Activated T-cell treated with anti-CD3 and anti-CD28 coated beads, Interleukin-2, amount 50 U/mL, for 24 hours (primary cell): Measurements from ENCODE around the gene PIP5K1C.
"Not testable (repeated sequence)": the region's sequence is repeated elsewhere in the genome, so short reads cannot be mapped to it uniquely, and the experiment has no call there.

Experiments used
- DNase-seq: peaks from one replicate; pipeline ENCODE4 v3.0.0-alpha.2; 2020
- H3K27ac Mint-ChIP-seq: 2 replicates; pipeline ENCODE4 v1.8.0; 2020; ENCODE audit warnings: mild to moderate bottlenecking, mixed read lengths
- H3K27me3 Mint-ChIP-seq: 2 replicates; pipeline ENCODE4 v1.8.0; 2020; ENCODE audit warnings: mixed read lengths
- H3K36me3 Mint-ChIP-seq: 2 replicates; pipeline ENCODE4 v1.8.0; 2020; ENCODE audit warnings: low read depth, mixed read lengths
- H3K4me1 Mint-ChIP-seq: 2 replicates; pipeline ENCODE4 v1.8.0; 2020; ENCODE audit warnings: low read depth, mixed read lengths
- H3K4me3 Mint-ChIP-seq: 2 replicates; pipeline ENCODE4 v1.8.0; 2020; ENCODE audit warnings: mild to moderate bottlenecking, moderate library complexity, mixed read lengths
- H3K9me3 Mint-ChIP-seq: 2 replicates; pipeline ENCODE4 v1.8.0; 2020; ENCODE audit warnings: mixed read lengths

PIP5K1C gene

DNA sequence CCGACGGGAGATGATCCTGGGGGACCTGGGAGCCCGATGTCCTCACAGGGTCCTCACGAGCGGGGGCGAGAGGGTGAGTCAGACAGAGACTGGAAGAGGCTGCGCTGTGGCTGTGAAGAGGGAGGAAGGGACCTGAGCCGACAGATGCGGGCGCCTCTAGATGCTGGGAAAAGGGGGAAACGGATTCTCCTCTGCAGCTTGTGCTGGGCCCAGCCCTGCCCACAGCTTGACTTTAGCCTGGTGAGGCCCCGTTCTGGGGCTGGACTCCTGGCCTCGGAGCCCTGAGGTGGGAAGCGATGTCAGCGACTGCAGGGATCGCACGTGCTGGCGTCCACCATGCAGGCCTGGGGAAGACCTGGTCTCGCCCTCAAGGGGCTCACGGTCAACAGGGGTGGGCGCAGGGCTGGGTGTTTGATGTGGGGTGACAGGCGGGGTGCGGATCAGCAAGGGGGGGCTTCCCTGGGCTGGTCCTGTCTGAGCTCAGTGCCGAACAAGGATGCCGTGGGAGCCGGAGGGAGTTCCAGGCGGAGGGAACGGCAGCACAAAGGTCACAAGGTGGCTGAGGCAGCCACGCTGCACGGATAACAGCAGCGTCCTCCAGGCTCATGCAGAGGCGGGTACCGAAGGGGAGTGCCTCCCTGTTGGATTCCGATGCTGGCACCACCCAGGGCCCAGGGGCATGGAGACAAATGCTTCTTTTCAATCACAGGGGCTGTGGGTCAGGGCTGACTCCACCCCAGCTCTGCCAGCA is 31.8 kb downstream of the PIP5K1C start:
- no peaks in the 10 kb centered on the region for H3K27me3 Mint-ChIP-seq
- no peak for DNase-seq
- H3K4me1 Mint-ChIP-seq = peaks cover 39% of the 10 kb centered on the region
- peaks cover 16% of the 10 kb centered on the region for H3K36me3 Mint-ChIP-seq
- H3K9me3 Mint-ChIP-seq = no peaks in the 10 kb centered on the region
- H3K27ac Mint-ChIP-seq = no peak overlapping the region
- no peak overlapping the region for H3K4me3 Mint-ChIP-seq

DNA sequence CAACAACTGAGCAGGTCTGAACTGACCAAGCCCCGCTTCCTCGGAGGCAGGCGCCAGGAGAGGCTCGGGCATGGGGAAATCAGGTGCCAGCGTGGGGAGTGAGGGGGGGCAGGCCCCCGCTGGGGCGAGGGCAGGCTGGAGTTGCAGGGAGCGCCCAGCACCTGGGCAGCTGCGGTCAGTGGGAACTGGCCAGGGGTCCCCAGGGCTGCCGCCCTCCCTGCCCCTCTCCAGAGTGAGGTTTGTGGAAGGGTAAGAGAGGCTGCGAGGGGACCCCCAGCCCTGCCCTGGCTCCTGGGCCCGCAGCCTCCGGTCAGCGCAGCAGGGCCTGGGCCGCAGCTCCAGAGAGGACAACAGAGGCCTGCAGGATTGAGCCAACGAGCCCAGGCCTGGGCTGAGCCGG is 32.5 kb downstream of the PIP5K1C start:
- no peak overlapping the region for H3K27ac Mint-ChIP-seq
- H3K4me3 Mint-ChIP-seq = no peak overlapping the region
- peaks cover 20% of the 10 kb centered on the region for H3K36me3 Mint-ChIP-seq
- H3K9me3 Mint-ChIP-seq = no peaks in the 10 kb centered on the region
- H3K27me3 Mint-ChIP-seq = no peaks in the 10 kb centered on the region
- DNase-seq = no peak
- peaks cover 36% of the 10 kb centered on the region for H3K4me1 Mint-ChIP-seq

DNA sequence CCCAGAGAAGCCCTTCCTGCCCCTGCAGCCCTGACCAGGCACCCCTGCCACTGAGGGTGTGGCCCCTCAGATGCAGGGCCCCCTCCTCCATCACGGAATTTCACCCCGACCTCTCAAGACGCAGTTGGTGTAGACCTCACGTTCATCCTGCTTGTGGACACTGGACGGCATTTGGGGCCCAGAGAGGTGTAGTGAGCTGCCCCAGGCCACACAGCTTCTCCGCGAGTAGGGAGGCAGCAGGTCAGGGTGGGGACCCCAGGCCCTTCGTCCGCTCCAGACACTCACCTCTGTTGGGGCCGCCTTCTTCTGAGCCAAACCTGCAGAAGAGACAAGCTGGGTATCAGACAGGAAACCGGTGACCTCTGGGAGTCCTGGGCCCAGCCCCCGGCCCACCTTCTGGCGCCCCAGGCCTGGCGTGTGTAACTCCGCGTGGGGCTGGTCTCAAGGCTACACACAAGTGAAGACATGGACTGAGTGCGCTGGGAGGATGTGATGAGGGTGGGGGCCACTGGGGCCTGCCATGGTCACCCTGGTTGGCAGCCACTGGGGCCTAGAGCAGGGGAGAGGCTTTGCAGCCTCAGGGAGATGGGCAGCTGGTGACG is 33.1 kb downstream of the PIP5K1C start:
- peak overlapping the region; percentile 26 for H3K27ac Mint-ChIP-seq
- no peak overlapping the region for H3K4me3 Mint-ChIP-seq
- peaks cover 31% of the 10 kb centered on the region for H3K4me1 Mint-ChIP-seq

DNA sequence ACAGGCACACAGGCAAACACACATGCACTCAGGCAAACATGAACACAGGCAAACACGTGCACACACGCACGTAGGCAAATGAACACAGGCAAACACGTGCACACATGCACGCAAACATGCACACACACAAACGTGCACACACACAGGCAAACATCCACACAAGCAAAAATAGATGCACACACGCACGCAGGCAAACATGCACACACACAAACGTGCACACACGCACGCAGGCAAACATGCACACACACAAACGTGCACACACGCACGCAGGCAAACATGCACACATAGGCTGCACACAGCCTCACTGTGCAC is 33.8 kb downstream of the PIP5K1C start:
- not testable (repeated sequence) for H3K27me3 Mint-ChIP-seq, H3K4me3 Mint-ChIP-seq, H3K9me3 Mint-ChIP-seq, H3K27ac Mint-ChIP-seq, DNase-seq
- Mint-ChIP-seq H3K4me1 (peaks cover 26% of the 10 kb centered on the region), H3K36me3 (peaks cover 22% of the 10 kb centered on the region)

More for the DNA sequence above, 33.1 kb downstream of the PIP5K1C start:
- DNase-seq = no peak
- Mint-ChIP-seq H3K27me3 (no peaks in the 10 kb centered on the region), H3K36me3 (peaks cover 20% of the 10 kb centered on the region), H3K9me3 (no peaks in the 10 kb centered on the region)

DNA sequence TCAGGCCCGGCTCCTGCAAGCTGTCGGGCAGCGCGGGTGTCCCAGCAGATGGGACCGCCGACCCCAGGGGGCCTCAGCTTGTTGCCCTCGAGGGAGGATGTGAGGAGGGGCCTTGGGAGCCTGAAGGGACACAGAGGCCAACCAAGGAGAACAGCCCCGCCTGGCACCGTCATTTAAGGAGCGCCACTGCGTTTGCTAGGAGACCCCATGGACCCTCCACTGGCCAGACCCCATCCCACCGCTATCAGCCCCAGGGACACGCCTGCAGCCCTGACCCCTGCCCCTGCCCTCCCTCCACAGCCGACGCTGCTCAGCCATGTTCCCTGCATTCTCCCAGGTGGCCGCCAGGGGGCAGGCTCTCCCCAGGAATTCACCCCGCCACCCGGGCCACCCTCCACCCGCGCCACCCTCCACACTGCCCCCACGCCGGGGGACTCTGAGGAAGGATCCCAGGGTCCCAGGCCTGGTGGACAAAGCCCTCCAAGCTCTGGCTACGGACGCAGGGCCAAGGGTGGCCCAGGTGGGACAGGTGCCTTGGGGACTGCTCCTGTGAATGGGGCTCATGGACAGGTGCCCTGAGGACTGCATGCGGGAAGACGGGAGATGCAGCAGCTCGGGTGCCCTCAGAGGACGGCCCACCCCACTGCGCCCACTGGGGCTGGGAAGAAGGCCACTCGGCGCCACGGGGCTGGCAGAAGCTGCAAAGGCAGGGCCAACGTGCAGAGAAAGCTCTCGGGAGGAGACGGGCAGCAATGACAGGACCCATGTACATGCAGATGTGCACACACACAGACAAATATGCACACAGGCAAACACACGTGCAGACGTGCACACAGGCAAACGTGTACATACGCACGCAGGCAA is 34.4 kb downstream of the PIP5K1C start:
- H3K9me3 Mint-ChIP-seq = no peaks in the 10 kb centered on the region
- no peaks in the 10 kb centered on the region for H3K27me3 Mint-ChIP-seq
- H3K4me1 Mint-ChIP-seq = peaks cover 21% of the 10 kb centered on the region
- no peak overlapping the region for H3K27ac Mint-ChIP-seq
- peak; percentile 89 for DNase-seq
- H3K36me3 Mint-ChIP-seq = peaks cover 28% of the 10 kb centered on the region
- H3K4me3 Mint-ChIP-seq = no peak overlapping the region

DNA sequence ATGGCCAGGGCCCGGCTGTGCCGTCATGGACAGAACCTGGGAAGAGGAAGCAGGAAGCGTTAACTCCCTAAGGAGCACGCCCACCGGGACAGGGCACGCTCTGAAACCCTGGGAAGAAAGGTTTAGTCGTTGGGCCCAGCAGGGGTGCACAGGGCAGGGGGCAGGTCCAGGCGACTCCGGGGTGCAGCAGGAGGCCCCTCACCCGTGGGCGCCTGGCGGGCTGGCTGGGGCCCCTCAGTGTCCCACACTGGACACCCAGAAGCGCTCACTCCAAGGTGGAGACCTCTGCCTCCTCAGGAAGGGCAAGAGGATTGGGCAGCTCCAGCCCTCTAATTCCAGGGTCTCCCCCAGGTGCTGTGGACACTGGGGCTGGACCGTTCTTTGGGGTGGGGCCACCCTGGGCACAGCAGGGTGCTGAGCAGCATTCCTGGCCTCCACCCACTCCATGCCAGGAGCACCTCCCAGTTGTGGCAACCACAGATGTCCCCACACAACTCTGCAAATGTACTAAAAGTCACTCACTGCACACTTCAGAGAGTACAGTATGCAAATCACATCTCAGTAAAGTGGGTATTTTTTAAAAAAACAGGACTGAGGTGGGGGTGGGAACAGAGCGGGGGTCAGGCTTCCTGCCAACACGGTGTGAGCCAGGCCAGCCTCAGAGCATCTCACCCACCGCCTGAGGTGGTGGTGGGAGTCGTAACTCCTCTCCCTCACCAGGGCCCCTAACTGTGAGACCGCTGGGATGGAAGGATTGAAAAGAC is 35.2 kb downstream of the PIP5K1C start:
- Mint-ChIP-seq H3K9me3 (no peaks in the 10 kb centered on the region), H3K27ac (no peak overlapping the region), H3K4me1 (peaks cover 14% of the 10 kb centered on the region), H3K36me3 (peaks cover 35% of the 10 kb centered on the region), H3K27me3 (no peaks in the 10 kb centered on the region), H3K4me3 (no peak overlapping the region)
- no peak for DNase-seq

DNA sequence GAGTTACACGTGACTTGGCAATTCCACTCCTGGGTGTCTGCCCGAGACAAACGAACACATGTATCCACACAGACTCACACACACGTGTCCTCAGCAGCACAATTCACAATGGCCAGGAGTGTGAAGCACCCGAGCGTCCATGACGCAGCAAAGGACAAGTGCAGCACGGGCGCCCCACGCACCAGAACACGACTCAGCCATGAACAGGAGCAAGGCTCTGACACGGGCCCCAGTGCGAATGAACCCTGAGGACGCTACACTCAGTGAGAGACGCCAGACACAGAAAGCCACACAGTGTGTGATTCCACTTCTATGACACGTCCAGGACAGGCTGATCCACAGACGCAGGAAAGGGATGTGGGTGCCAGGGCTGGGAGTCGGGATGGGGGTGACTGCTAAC is 36.4 kb downstream of the PIP5K1C start:
- H3K27ac Mint-ChIP-seq = no peak overlapping the region
- no peak for DNase-seq
- H3K4me3 Mint-ChIP-seq = no peak overlapping the region
- peaks cover 39% of the 10 kb centered on the region for H3K36me3 Mint-ChIP-seq
- H3K4me1 Mint-ChIP-seq = peaks cover 7% of the 10 kb centered on the region
- H3K27me3 Mint-ChIP-seq = no peaks in the 10 kb centered on the region
- H3K9me3 Mint-ChIP-seq = no peaks in the 10 kb centered on the region

DNA sequence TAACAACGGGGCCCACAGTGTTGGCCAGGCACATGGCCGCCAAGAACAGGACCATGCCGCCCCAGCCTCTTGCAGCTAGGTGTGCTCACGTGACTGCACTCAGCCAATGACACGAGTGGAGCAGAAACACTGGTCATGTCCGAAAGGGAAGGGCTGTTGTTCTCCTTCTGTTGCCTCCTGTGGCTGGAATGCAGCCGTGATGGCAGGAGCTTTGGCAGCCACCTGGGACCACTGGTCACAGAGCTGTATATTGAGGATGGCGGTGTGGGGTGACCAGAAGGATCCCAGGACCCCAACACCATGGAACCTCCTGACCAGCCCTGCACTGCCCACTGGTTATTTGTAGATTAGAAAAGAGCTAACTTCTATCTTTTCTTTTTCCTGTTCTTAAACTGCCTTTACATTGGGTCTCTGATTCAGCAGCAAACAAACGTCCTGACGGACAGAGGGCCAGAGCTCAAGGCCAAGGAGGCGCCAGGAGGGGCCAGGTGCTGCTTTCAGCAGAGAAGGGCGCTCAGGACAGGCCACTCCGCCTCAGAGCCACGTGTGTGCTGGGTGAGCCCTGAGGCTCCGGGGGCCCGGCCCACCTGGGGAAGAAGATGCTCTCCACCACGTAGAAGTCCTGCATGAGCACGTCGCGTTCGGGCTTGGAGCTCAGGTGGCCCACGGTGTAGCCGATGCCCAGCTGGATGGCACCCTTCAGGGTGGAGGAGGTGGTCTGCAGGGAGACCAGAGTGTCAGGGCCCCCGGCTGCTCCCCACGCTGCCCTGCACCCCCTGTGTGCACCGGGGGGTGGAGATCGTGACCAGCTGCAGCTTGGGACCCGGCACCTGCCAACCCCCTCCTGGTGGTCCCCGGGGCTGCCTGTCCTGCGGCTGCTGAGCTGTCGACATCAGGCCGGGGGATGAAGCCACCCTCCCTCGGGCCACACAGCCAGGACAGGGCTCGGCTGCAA is 38.7 kb downstream of the PIP5K1C start:
- DNase-seq = no peak
- Mint-ChIP-seq H3K36me3 (peaks cover 52% of the 10 kb centered on the region), H3K27me3 (no peaks in the 10 kb centered on the region), H3K4me1 (peaks cover 6% of the 10 kb centered on the region), H3K4me3 (no peak overlapping the region), H3K9me3 (no peaks in the 10 kb centered on the region), H3K27ac (no peak overlapping the region)

DNA sequence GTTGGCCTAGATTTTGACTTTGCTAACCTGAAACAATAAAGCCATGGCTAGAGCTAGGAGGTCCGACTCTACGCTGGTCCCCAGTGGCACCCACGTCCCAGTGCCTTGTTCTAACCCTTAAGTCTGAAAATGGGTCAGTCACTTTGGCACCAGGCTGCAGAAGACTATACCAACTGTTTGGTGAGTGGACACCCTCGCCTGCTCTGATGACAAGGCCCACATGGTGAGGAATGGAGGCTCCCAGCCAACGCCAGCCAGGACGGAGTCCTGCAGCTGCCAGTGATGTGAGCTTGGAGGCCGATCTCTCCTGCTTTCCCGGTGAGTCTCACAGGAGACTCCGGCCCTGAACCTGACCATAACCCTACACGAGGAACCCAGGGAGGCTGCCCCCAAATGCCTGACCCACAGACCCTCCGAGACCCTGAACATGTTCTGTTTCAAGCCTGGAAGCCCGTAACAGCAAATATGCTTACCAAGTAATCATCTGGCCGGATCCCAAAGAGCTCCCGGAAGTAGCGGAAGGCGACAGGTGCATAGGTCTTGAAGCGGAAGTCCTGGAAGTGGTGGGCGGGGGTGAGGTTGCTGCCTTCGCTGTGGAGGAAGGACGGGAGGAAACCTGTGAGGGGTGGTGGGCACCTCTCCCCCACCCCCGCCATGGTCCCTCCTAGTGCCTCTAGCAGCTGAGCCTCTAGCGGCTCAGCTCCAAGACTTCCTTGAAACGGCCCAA is 39.6 kb downstream of the PIP5K1C start:
- peaks cover 50% of the 10 kb centered on the region for H3K36me3 Mint-ChIP-seq
- H3K4me3 Mint-ChIP-seq = no peak overlapping the region
- H3K4me1 Mint-ChIP-seq = no peaks in the 10 kb centered on the region
- DNase-seq = no peak
- no peak overlapping the region for H3K27ac Mint-ChIP-seq
- H3K27me3 Mint-ChIP-seq = no peaks in the 10 kb centered on the region
- no peaks in the 10 kb centered on the region for H3K9me3 Mint-ChIP-seq

DNA sequence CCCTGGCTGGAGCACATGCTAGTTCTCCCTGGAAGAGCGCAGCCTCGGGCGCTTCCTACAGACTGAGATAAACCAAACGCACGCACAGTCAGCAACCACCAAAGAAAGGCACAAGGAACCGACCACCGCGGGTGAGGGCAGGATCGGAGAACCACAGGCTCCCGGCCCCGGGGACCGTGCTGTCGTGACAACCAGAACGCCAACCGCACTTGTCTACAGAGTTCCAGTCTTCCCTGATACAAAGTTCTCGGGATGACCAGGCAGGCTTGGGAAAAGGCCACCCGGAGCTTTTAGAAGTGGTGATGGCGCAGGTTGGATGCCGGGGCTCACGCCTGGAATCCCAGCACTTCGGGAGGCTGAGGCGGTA is 40.5 kb downstream of the PIP5K1C start:
- peaks cover 50% of the 10 kb centered on the region for H3K36me3 Mint-ChIP-seq
- no peak for DNase-seq
- no peaks in the 10 kb centered on the region for H3K9me3 Mint-ChIP-seq
- no peaks in the 10 kb centered on the region for H3K4me1 Mint-ChIP-seq
- H3K27ac Mint-ChIP-seq = no peak overlapping the region
- no peak overlapping the region for H3K4me3 Mint-ChIP-seq
- no peaks in the 10 kb centered on the region for H3K27me3 Mint-ChIP-seq

DNA sequence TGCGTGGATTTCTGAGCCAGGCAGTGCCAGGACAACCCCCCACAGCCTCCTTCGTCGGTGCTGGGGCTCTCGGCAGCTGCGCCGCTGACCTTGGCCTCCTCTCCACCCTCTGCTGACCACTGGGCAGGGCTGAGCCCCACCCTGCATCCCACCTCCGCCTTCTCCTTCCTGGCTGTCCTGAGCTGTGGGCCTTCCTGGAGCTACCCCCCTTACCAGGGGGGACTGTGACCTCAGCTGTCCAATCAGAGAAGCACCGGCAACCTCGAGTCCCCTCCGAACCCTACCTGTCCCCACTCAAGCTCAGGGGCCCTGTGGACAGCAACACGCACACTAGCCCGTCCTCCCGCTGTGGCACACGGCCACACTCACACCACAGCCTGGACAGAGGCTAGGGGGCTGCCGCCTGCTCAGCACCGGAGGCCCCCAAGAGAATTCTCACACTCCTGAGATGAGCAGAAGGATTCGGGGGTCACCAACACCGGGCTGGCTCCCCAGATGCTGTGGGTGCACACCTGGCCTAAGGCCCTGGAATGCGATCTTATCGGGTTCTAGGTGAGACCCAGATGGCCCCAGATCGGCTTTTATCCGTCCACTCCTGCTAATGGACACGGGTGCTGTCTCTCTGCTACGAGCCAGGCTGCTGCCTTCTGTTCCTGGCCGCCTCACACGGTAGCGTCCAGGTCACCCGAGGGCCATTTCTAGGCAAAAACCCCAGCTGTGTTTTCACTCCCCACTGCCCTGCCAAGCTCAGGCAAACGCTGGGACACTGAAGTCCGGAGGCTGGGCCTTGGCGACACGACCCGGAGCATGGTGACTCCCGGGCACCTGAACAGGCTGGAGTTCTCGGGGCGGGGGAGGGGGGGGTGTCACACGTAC is 41.2 kb downstream of the PIP5K1C start:
- Mint-ChIP-seq H3K9me3 (no peaks in the 10 kb centered on the region), H3K4me3 (no peak overlapping the region), H3K36me3 (peaks cover 52% of the 10 kb centered on the region), H3K27me3 (no peaks in the 10 kb centered on the region), H3K27ac (no peak overlapping the region), H3K4me1 (no peaks in the 10 kb centered on the region)
- no peak for DNase-seq

DNA sequence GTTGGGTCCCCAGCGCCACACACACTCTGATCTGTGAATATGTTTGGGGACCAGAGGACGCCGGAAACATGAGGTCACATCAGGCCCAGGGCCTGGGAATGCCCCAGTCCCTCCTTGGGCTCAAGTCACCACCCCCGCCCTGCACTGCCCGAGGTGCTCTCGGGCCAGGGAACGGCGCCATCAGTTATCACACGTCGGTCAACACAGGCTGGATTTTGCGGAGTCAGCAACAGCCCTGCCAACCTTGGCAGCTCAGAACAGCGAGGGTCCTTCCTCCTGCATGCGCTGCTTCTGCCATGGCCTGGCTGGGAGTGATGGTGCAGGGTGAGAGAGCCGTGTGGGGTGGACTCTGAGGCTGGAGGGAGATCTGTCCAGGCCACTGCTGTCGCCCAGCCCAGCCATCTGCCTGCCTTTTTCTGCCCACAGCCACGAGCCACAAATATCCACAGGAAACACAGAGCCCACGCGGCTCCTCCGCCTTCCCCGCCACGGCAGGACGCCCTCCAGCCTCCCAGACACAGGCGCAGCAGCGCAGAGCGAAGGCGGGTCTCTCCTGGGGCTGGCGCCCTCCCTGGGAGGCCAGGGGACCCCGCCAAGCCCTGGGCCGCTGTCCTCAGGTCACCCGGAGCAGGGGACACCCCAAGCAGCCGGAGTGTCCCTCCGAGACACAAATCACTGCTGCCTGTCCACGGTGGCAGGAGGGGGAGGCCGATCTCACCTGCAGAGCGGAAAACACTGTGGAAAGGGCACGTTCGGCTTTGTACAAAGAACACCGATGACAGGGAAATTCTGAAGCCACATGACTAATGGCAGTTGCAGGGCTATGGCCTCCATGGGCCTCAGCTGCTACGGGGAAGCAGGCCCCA is 42.0 kb downstream of the PIP5K1C start:
- H3K4me3 Mint-ChIP-seq = no peak overlapping the region
- H3K27ac Mint-ChIP-seq = no peak overlapping the region
- H3K27me3 Mint-ChIP-seq = no peaks in the 10 kb centered on the region
- H3K9me3 Mint-ChIP-seq = no peaks in the 10 kb centered on the region
- no peak for DNase-seq
- H3K4me1 Mint-ChIP-seq = no peaks in the 10 kb centered on the region
- peaks cover 45% of the 10 kb centered on the region for H3K36me3 Mint-ChIP-seq
